HK-2 (cell line): Measurements from ENCODE around the gene DGKB.
A peak's percentile ranks its signal among the peaks of the same experiment; 100 is the strongest.

Experiments
- DNase-seq: peaks from one replicate; pipeline ENCODE4 v3.0.0-alpha.2; 2018; ENCODE audit not compliant: unreplicated experiment

DGKB gene

GRCh38 chr7:14760730-14761478 lies 141.6 kb downstream of the DGKB start:
- DNase-seq: no peak

- DNase-seq: no peak
These were observed 142.8 kb downstream of the DGKB start for GRCh38 chr7:14759785-14760184.

GRCh38 chr7:14754631-14755030 lies 147.9 kb downstream of the DGKB start:
- no peak for DNase-seq

- no peak for DNase-seq
These were observed 150.2 kb downstream of the DGKB start for GRCh38 chr7:14752301-14752700.

GRCh38 chr7:14751461-14751860 lies 151.1 kb downstream of the DGKB start:
- DNase-seq: no peak

- peak; percentile 12 for DNase-seq
These were observed 154.1 kb downstream of the DGKB start for GRCh38 chr7:14748461-14748860.

- DNase-seq: no peak
These were observed 154.8 kb downstream of the DGKB start for GRCh38 chr7:14747701-14748100.

GRCh38 chr7:14745076-14745475 lies 157.5 kb downstream of the DGKB start:
- DNase-seq: no peak

GRCh38 chr7:14740606-14741005 lies 161.9 kb downstream of the DGKB start:
- DNase-seq: no peak

- DNase-seq: no peak
These were observed 162.7 kb downstream of the DGKB start for GRCh38 chr7:14739841-14740185.

GRCh38 chr7:14739168-14739840 lies 163.2 kb downstream of the DGKB start:
- DNase-seq: no peak

GRCh38 chr7:14738086-14738485 lies 164.5 kb downstream of the DGKB start:
- DNase-seq: no peak

GRCh38 chr7:14734839-14735321 lies 167.7 kb downstream of the DGKB start:
- DNase-seq: no peak

GRCh38 chr7:14720785-14721184 lies 181.8 kb downstream of the DGKB start:
- DNase-seq: no peak

- DNase-seq: no peak
These were observed 184.7 kb downstream of the DGKB start for GRCh38 chr7:14717816-14718215.

- DNase-seq: no peak
These were observed 185.4 kb downstream of the DGKB start for GRCh38 chr7:14717169-14717568.

- DNase-seq: no peak
These were observed 188.3 kb downstream of the DGKB start for GRCh38 chr7:14714161-14714728.

GRCh38 chr7:14698239-14698638 lies 204.3 kb downstream of the DGKB start:
- DNase-seq: no peak

- no peak for DNase-seq
These were observed 204.9 kb downstream of the DGKB start for GRCh38 chr7:14697684-14698083.

- peak; percentile 29 for DNase-seq
These were observed 210.9 kb downstream of the DGKB start for GRCh38 chr7:14691597-14692203.

GRCh38 chr7:14691034-14691433 lies 211.5 kb downstream of the DGKB start:
- no peak for DNase-seq

GRCh38 chr7:14690486-14690885 lies 212.1 kb downstream of the DGKB start:
- no peak for DNase-seq

- DNase-seq: no peak
These were observed 212.5 kb downstream of the DGKB start for GRCh38 chr7:14690075-14690474.
